GM23338 (cell line): ENCODE measurements around the gene PIK3R3. TPM values are rescaled to one million over a fixed set of nuclear protein-coding genes. Genes with fewer than 3 reads are reported as not detected.

Source experiments
- ATAC-seq: fragments of 200-7000 bp; cut with Tn5 transposase; 3 replicates; pipeline ENCODE4 v1.9.1; 2020
- DNase-seq: peaks from one replicate; pipeline ENCODE4 v3.0.0-alpha.2; 2015; ENCODE audit warnings: low spot score
- H2AFZ ChIP-seq: fragments of 200-600 bp; sonication (generic); 2 replicates; pipeline ENCODE4 v1.8.0; 2016; ENCODE audit warnings: antibody characterized with exemption, mild to moderate bottlenecking, moderate library complexity
- H3F3A ChIP-seq: fragments of 200-600 bp; sonication (generic); replicated peaks from 2 replicates; pipeline ENCODE4 v1.8.0; 2017; ENCODE audit warnings: antibody characterized with exemption, mixed run types, low read depth
- H3K27ac ChIP-seq: fragments of 200-600 bp; sonication (generic); 2 replicates; pipeline ENCODE4 v1.6.1; 2016; ENCODE audit warnings: low read depth
- H3K27me3 ChIP-seq: fragments of 200-600 bp; sonication (generic); 2 replicates; pipeline ENCODE4 v1.8.0; 2016; ENCODE audit warnings: mild to moderate bottlenecking, mixed run types, moderate library complexity; ENCODE audit not compliant: insufficient read depth
- H3K36me3 ChIP-seq: fragments of 200-600 bp; sonication (generic); 2 replicates; pipeline ENCODE4 v1.8.0; 2016; ENCODE audit warnings: mild to moderate bottlenecking; ENCODE audit not compliant: insufficient read depth
- H3K4me1 ChIP-seq: fragments of 200-600 bp; sonication (generic); 2 replicates; pipeline ENCODE4 v1.8.0; 2016; ENCODE audit warnings: mild to moderate bottlenecking, moderate library complexity; ENCODE audit not compliant: insufficient read depth
- H3K4me2 ChIP-seq: fragments of 200-600 bp; sonication (generic); 2 replicates; pipeline ENCODE4 v1.7.1; 2017; ENCODE audit warnings: mixed run types
- H3K4me3 ChIP-seq: fragments of 200-600 bp; sonication (generic); 2 replicates; pipeline ENCODE4 v1.6.1; 2016; ENCODE audit warnings: mixed run types
- H3K79me2 ChIP-seq: fragments of 200-600 bp; sonication (generic); replicated peaks from 2 replicates; pipeline ENCODE4 v1.8.0; 2017; ENCODE audit warnings: mild to moderate bottlenecking; ENCODE audit not compliant: insufficient read depth
- H3K9me2 ChIP-seq: fragments of 200-600 bp; sonication (generic); 2 replicates; pipeline ENCODE4 v1.8.0; 2017; ENCODE audit not compliant: insufficient read depth
- H4K20me1 ChIP-seq: fragments of 200-600 bp; sonication (generic); replicated peaks from 2 replicates; pipeline ENCODE4 v1.8.0; 2017; ENCODE audit warnings: mild to moderate bottlenecking; ENCODE audit not compliant: insufficient read depth
- H3K27ac Mint-ChIP-seq: 2 replicates; pipeline ENCODE4 v1.8.0; 2020; ENCODE audit warnings: inconsistent platforms, mild to moderate bottlenecking, moderate library complexity, mixed read lengths
- H3K27me3 Mint-ChIP-seq: 3 replicates; pipeline ENCODE4 v1.8.0; 2022; ENCODE audit warnings: low read depth, mild to moderate bottlenecking, moderate library complexity, mixed read lengths, inconsistent platforms; ENCODE audit not compliant: insufficient read depth, poor library complexity
- H3K36me3 Mint-ChIP-seq: 3 replicates; pipeline ENCODE4 v1.8.0; 2021; ENCODE audit warnings: low read depth, mild to moderate bottlenecking, inconsistent platforms, moderate library complexity, mixed read lengths
- H3K4me1 Mint-ChIP-seq: 3 replicates; pipeline ENCODE4 v1.8.0; 2020; ENCODE audit warnings: mild to moderate bottlenecking, inconsistent platforms, mixed read lengths
- H3K4me3 Mint-ChIP-seq: 3 replicates; pipeline ENCODE4 v1.8.0; 2021; ENCODE audit warnings: moderate library complexity, mild to moderate bottlenecking, inconsistent platforms, mixed read lengths
- H3K9me3 Mint-ChIP-seq: 3 replicates; pipeline ENCODE4 v1.8.0; 2020; ENCODE audit warnings: moderate library complexity, mild to moderate bottlenecking, inconsistent platforms, mixed read lengths
- CREB1 ChIP-seq: fragments of 250-450 bp; sonication (Bioruptor Pico); IDR thresholded peaks from 2 replicates; pipeline ENCODE4 v1.5.0; 2020; ENCODE audit warnings: low read depth, mild to moderate bottlenecking, moderate library complexity
- CTCF ChIP-seq, 2 experiments: fragments of 200-600 bp in 1 of 2; sonication (generic) in 1 of 2; conservative IDR thresholded peaks; 2 replicates each; pipeline versions ENCODE4 v1.5.1 to v1.6.1; 2016 to 2017; ENCODE audit warnings: antibody characterized with exemption in 2 of 2, low read depth in 2 of 2, mild to moderate bottlenecking in 2 of 2, moderate library complexity in 1 of 2
- ETS1 ChIP-seq: IDR thresholded peaks from 2 replicates; pipeline ENCODE4 v1.6.1; 2016; ENCODE audit warnings: antibody characterized with exemption
- EZH2 ChIP-seq: fragments of 200-600 bp; sonication (generic); IDR thresholded peaks from one replicate; pipeline ENCODE4 v1.8.0; 2017; ENCODE audit warnings: antibody characterized with exemption, mild to moderate bottlenecking, low read depth; ENCODE audit not compliant: unreplicated experiment
- EZH2phosphoT487 ChIP-seq: fragments of 200-600 bp; sonication (generic); IDR thresholded peaks from one replicate; pipeline ENCODE4 v1.8.1; 2018; ENCODE audit warnings: antibody characterized with exemption; ENCODE audit not compliant: unreplicated experiment
- JUNB ChIP-seq: IDR thresholded peaks from one replicate; pipeline ENCODE4 v1.6.1; 2016; ENCODE audit warnings: antibody characterized with exemption; ENCODE audit not compliant: unreplicated experiment
- NANOG ChIP-seq: IDR thresholded peaks from 2 replicates; pipeline ENCODE4 v1.6.1; 2016; ENCODE audit warnings: antibody characterized with exemption, borderline replicate concordance
- POLR2AphosphoS5 ChIP-seq: IDR thresholded peaks from 2 replicates; pipeline ENCODE4 v1.6.1; 2016; ENCODE audit warnings: antibody characterized with exemption, low read depth
- REST ChIP-seq: IDR thresholded peaks from one replicate; pipeline ENCODE4 v1.6.1; 2018; ENCODE audit warnings: antibody characterized with exemption; ENCODE audit not compliant: unreplicated experiment
- STAT1 ChIP-seq: IDR thresholded peaks from one replicate; pipeline ENCODE4 v1.6.1; 2016; ENCODE audit warnings: antibody characterized with exemption; ENCODE audit not compliant: unreplicated experiment
- ZNF114 ChIP-seq: fragments of 250-450 bp; sonication (Bioruptor Pico); IDR thresholded peaks from 2 replicates; pipeline ENCODE4 v1.5.0; 2020; ENCODE audit warnings: mild to moderate bottlenecking, moderate library complexity
- ZNF331 ChIP-seq: fragments of 250-450 bp; sonication (Bioruptor Pico); IDR thresholded peaks from 2 replicates; pipeline ENCODE4 v1.5.0; 2020; ENCODE audit warnings: low read depth, mild to moderate bottlenecking, moderate library complexity
- ZNF462 ChIP-seq: fragments of 250-450 bp; sonication (Bioruptor Pico); IDR thresholded peaks from 2 replicates; pipeline ENCODE4 v1.5.0; 2020; ENCODE audit warnings: mild to moderate bottlenecking, moderate library complexity
- polyA plus RNA-seq: library from polyadenylated mRNA; unstranded; fragments of >200 nt; fragmentation: Nextera tagmentation; extraction: Ambion mirVana; gene quantifications from 2 replicates; pipeline ENCODE4 v1.2.1, GENCODE V29; 2016
- total RNA-seq: library from RNA; depleted of rRNA; stranded (reverse); fragments of >200 nt; shearing (Covaris generic); gene quantifications from 2 replicates; pipeline ENCODE4 v1.2.3, GENCODE V29; 2014

Gene PIK3R3
- total and polyA plus RNA-seq, 2 experiments from 2014 or later, result 7.5 to 8.6 TPM

GRCh38 chr1:46083579-46083978 is 48.9 kb downstream of the PIK3R3 start:
- no peaks in the 10 kb centered on the region for H3K27me3 Mint-ChIP-seq
- Histone ChIP-seq H2AFZ (no peak overlapping the region), H4K20me1 (no peaks in the 10 kb centered on the region), H3K4me3 (no peak overlapping the region), H3F3A (no peaks in the 10 kb centered on the region), H3K79me2 (no peaks in the 10 kb centered on the region), H3K27ac (no peak overlapping the region), H3K27me3 (no peaks in the 10 kb centered on the region), H3K36me3 (no peaks in the 10 kb centered on the region), H3K4me2 (no peak overlapping the region), H3K4me1 (no peaks in the 10 kb centered on the region), H3K9me2 (no peaks in the 10 kb centered on the region)
- H3K4me3 Mint-ChIP-seq, result no peak overlapping the region
- no peak overlapping the region for H3K27ac Mint-ChIP-seq
- ATAC-seq, result no peak
- DNase-seq, result no peak
- TF ChIP-seq ETS1 (no peak), ZNF462 (no peak), POLR2AphosphoS5 (no peak), NANOG (no peak), JUNB (no peak), STAT1 (no peak), ZNF114 (CRISPR knock-in tag) (no peak), CREB1 (CRISPR knock-in tag) (no peak), REST (no peak), EZH2 (no peak), CTCF (conservative IDR thresholded peaks at IDR 0.05; ENCODE audit: low read depth in 2 of 2) (no peak), ZNF331 (CRISPR knock-in tag) (no peak), EZH2phosphoT487 (no peak)
- no peaks in the 10 kb centered on the region for H3K36me3 Mint-ChIP-seq
- no peaks in the 10 kb centered on the region for H3K9me3 Mint-ChIP-seq
- H3K4me1 Mint-ChIP-seq, result no peaks in the 10 kb centered on the region; the same call in 2 of the 3 replicates
